ENCODE measurements around the gene IKBKG. TPM values are rescaled to one million over a fixed set of nuclear protein-coding genes. Genes with fewer than 3 reads are reported as not detected.

IKBKG gene
- total and polyA plus RNA-seq, 2 of the 13 experiments (the other 11 are each of a cell fraction or from before 2014, with no cell fraction given), result 30.6 to 44.3 TPM

- TF ChIP-seq TP53 (CRISPR knock-in tag; conservative IDR thresholded peaks at IDR 0.05) (no peak), HNRNPK (IDR thresholded peaks at IDR 0.05; ENCODE audit: low read depth, low read length, poor library complexity, severe bottlenecking) (peak; percentile 84), WIZ (CRISPR knock-in tag; IDR thresholded peaks at IDR 0.05) (no peak), DMAP1 (CRISPR knock-in tag; IDR thresholded peaks at IDR 0.05) (peak; percentile 39; the same call in 1 of the 2 replicates), ZC3H13 (CRISPR knock-in tag; IDR thresholded peaks at IDR 0.05) (peak; percentile 17), ZNF326 (CRISPR knock-in tag; IDR thresholded peaks at IDR 0.05; ENCODE audit: borderline replicate concordance) (no peak), NR2F6 (IDR thresholded peaks at IDR 0.05) (no peak), NR2F6 (CRISPR knock-in tag; IDR thresholded peaks at IDR 0.05) (no peak), ZNF33A (CRISPR knock-in tag; IDR thresholded peaks at IDR 0.05; ENCODE audit: borderline replicate concordance) (no peak), MEIS2 (CRISPR knock-in tag; IDR thresholded peaks at IDR 0.05) (no peak), ZNF660 (CRISPR knock-in tag; IDR thresholded peaks at IDR 0.05; ENCODE audit: borderline replicate concordance, low read depth) (no peak), ZNF768 (CRISPR knock-in tag; IDR thresholded peaks at IDR 0.05) (no peak), KLF11 (CRISPR knock-in tag; IDR thresholded peaks at IDR 0.05) (no peak), HOXA5 (CRISPR knock-in tag; IDR thresholded peaks at IDR 0.05) (peak; percentile 62), FOXO4 (CRISPR knock-in tag; conservative IDR thresholded peaks at IDR 0.05) (0 out of 2 replicates have a peak, but pooled peaks have one; percentile 43), FOXC1 (CRISPR knock-in tag; IDR thresholded peaks at IDR 0.05; ENCODE audit: borderline replicate concordance) (peak; percentile 51; the same call in 1 of the 2 replicates), KDM2A (CRISPR knock-in tag; IDR thresholded peaks at IDR 0.05; ENCODE audit: borderline replicate concordance, low read depth) (peak; percentile 97), ZNF737 (CRISPR knock-in tag; IDR thresholded peaks at IDR 0.05; ENCODE audit: borderline replicate concordance) (no peak), E2F1 (CRISPR knock-in tag; IDR thresholded peaks at IDR 0.05) (0 out of 2 replicates have a peak, but pooled peaks have one; percentile 27), MYC (CRISPR knock-in tag; IDR thresholded peaks at IDR 0.05; ENCODE audit: borderline replicate concordance) (0 out of 2 replicates have a peak, but pooled peaks have one; percentile 11), SRSF9 (IDR thresholded peaks at IDR 0.05; ENCODE audit: borderline replicate concordance, insufficient read depth, low read depth, low read length, poor library complexity, severe bottlenecking) (no peak), ZBTB4 (CRISPR knock-in tag; IDR thresholded peaks at IDR 0.05; ENCODE audit: borderline replicate concordance) (no peak), ZNF414 (CRISPR knock-in tag; IDR thresholded peaks at IDR 0.05) (no peak), HDAC1 (CRISPR knock-in tag; IDR thresholded peaks at IDR 0.05) (peak; percentile 68)
These were observed at the start of gene IKBKG (continued) for GRCh38 chrX:154547245-154548027.
